Measurements from ENCODE around the gene TPI1. TPM values are rescaled to one million over a fixed set of nuclear protein-coding genes. Genes with fewer than 3 reads are reported as not detected.
A peak's percentile ranks its signal among the peaks of the same experiment; 100 is the strongest.
"Not testable (repeated sequence)": the region's sequence is repeated elsewhere in the genome, so short reads cannot be mapped to it uniquely, and the experiment has no call there.

TPI1 gene
- total RNA-seq, 1 experiment from 2014 or later, result 1,177 TPM

GRCh38 chr12:6884539-6884938 is 17.2 kb downstream of the TPI1 start:
- Histone ChIP-seq H2BK20ac (ENCODE audit: low read depth, low read length, poor library complexity, severe bottlenecking) (no peak overlapping the region), H3K4me1 (ENCODE audit: insufficient read depth, low read length) (peaks cover 2% of the 10 kb centered on the region; the same call in 1 of the 2 replicates), H3K14ac (ENCODE audit: insufficient read depth, low read length) (no peak overlapping the region), H4K8ac (replicated peaks; ENCODE audit: insufficient read length, low read depth, low read length) (no peak overlapping the region), H3K27me3 (ENCODE audit: insufficient read depth, low read length) (no peaks in the 10 kb centered on the region), H3K23ac (ENCODE audit: insufficient read length, low read depth, low read length) (no peak overlapping the region), H2BK15ac (ENCODE audit: low read depth, low read length) (no peak overlapping the region), H3K4ac (ENCODE audit: low read depth, low read length) (no peak overlapping the region), H2AFZ (ENCODE audit: low read length) (no peak overlapping the region), H3K18ac (ENCODE audit: insufficient read length, low read depth, low read length) (no peak overlapping the region), H3K27ac (ENCODE audit: insufficient read length, low read depth, low read length) (no peak overlapping the region), H3K56ac (ENCODE audit: insufficient read length, low read depth, low read length) (no peak overlapping the region), H2BK12ac (ENCODE audit: insufficient read length, low read depth, low read length) (no peak overlapping the region), H2BK5ac (ENCODE audit: insufficient read length, low read length) (no peak overlapping the region), H2AK5ac (ENCODE audit: insufficient read length, low read length) (no peak overlapping the region), H3K79me2 (ENCODE audit: insufficient read depth, low read length) (no peaks in the 10 kb centered on the region), H4K5ac (ENCODE audit: insufficient read length, low read depth, low read length) (no peak overlapping the region), H2BK120ac (ENCODE audit: low read depth, low read length, poor library complexity, severe bottlenecking) (no peak overlapping the region), H3T11ph (ENCODE audit: low read length) (no peak overlapping the region), H3K79me1 (ENCODE audit: insufficient read depth, low read depth, low read length, poor library complexity, severe bottlenecking) (no peaks in the 10 kb centered on the region), H3K4me2 (ENCODE audit: insufficient read depth, insufficient read length, low read length) (no peak overlapping the region), H3K9me3 (ENCODE audit: control insufficient read depth, low read depth, low read length) (no peaks in the 10 kb centered on the region), H4K20me1 (ENCODE audit: control insufficient read depth, insufficient read depth, insufficient read length) (no peaks in the 10 kb centered on the region), H4K91ac (ENCODE audit: insufficient read length, low read depth, low read length) (no peak overlapping the region), H3K9ac (ENCODE audit: extremely low read depth, insufficient read length, low read length) (no peak overlapping the region), H3K23me2 (ENCODE audit: insufficient read length, low read depth, low read length, poor library complexity, severe bottlenecking) (no peaks in the 10 kb centered on the region)
- no peak overlapping the region for H3K4me3 Mint-ChIP-seq
- H3K4me1 Mint-ChIP-seq, result peaks cover 29 to 40% of the 10 kb centered on the region in 2 experiments
- no peaks in the 10 kb centered on the region; a peak in 1 of 5 replicates for H3K9me3 Mint-ChIP-seq
- TF ChIP-seq CTCF (conservative IDR thresholded peaks at IDR 0.05), result no peak
- H3K27me3 Mint-ChIP-seq (ENCODE audit: low read depth), result no peaks in the 10 kb centered on the region
- peak; percentile 55 for DNase-seq
- H3K36me3 Mint-ChIP-seq (ENCODE audit: insufficient read depth in 1 of 3, low read depth in 3 of 3), result peaks cover 0 to 32% (median 30%) of the 10 kb centered on the region in 3 experiments; a peak in 4 of 7 replicates
- WGBS (ENCODE audit: extremely low coverage, insufficient read length, low lambda C conversion rate), result no CpG with 5 or more reads among the region's 22 CpGs
- H3K27ac Mint-ChIP-seq, result peak overlapping the region in 2 of 3 experiments; percentile 94; a peak in 4 of 7 replicates

GRCh38 chr12:6886206-6886999 is 19.1 kb downstream of the TPI1 start:
- H3K23me2 ChIP-seq (ENCODE audit: insufficient read length, low read depth, low read length, poor library complexity, severe bottlenecking); DNase-seq; H4K8ac ChIP-seq (replicated peaks; ENCODE audit: insufficient read length, low read depth, low read length); H3K23ac ChIP-seq (ENCODE audit: insufficient read length, low read depth, low read length); H3K4ac ChIP-seq (ENCODE audit: low read depth, low read length); H2BK120ac ChIP-seq (ENCODE audit: low read depth, low read length, poor library complexity, severe bottlenecking); H3K27me3 ChIP-seq (ENCODE audit: insufficient read depth, low read length); H2AFZ ChIP-seq (ENCODE audit: low read length); H3K9ac ChIP-seq (ENCODE audit: extremely low read depth, insufficient read length, low read length); H3K4me2 ChIP-seq (ENCODE audit: insufficient read depth, insufficient read length, low read length); H3K79me2 ChIP-seq (ENCODE audit: insufficient read depth, low read length); H3K27me3 Mint-ChIP-seq (ENCODE audit: low read depth); H4K91ac ChIP-seq (ENCODE audit: insufficient read length, low read depth, low read length); H3K9me3 ChIP-seq (ENCODE audit: control insufficient read depth, low read depth, low read length); H3K14ac ChIP-seq (ENCODE audit: insufficient read depth, low read length); H2BK5ac ChIP-seq (ENCODE audit: insufficient read length, low read length); H2BK20ac ChIP-seq (ENCODE audit: low read depth, low read length, poor library complexity, severe bottlenecking); H3K27ac ChIP-seq (ENCODE audit: insufficient read length, low read depth, low read length); H2BK12ac ChIP-seq (ENCODE audit: insufficient read length, low read depth, low read length); H3K56ac ChIP-seq (ENCODE audit: insufficient read length, low read depth, low read length); H3K4me1 ChIP-seq (ENCODE audit: insufficient read depth, low read length); H4K5ac ChIP-seq (ENCODE audit: insufficient read length, low read depth, low read length); H3K79me1 ChIP-seq (ENCODE audit: insufficient read depth, low read depth, low read length, poor library complexity, severe bottlenecking); H3K9me3 Mint-ChIP-seq; H3K18ac ChIP-seq (ENCODE audit: insufficient read length, low read depth, low read length); H2AK5ac ChIP-seq (ENCODE audit: insufficient read length, low read length); H2BK15ac ChIP-seq (ENCODE audit: low read depth, low read length); H4K20me1 ChIP-seq (ENCODE audit: control insufficient read depth, insufficient read depth, insufficient read length); H3T11ph ChIP-seq (ENCODE audit: low read length): not testable (repeated sequence)
- no CpG with 5 or more reads among the region's 15 CpGs for WGBS (ENCODE audit: extremely low coverage, insufficient read length, low lambda C conversion rate)
- Mint-ChIP-seq H3K4me1 (peaks cover 36 to 47% of the 10 kb centered on the region in 2 experiments), H3K27ac (peak overlapping the region; percentile 90 to 99 (median 93); a peak in 6 of 7 replicates), H3K36me3 (ENCODE audit: insufficient read depth in 1 of 3, low read depth in 3 of 3) (peaks cover 0 to 38% (median 34%) of the 10 kb centered on the region in 3 experiments; a peak in 4 of 7 replicates), H3K4me3 (peak overlapping the region; percentile 43 to 67; a peak in 4 of 5 replicates)
